OCI-LY3 (cell line): ENCODE measurements around the gene ATP9A.

Source experiments
- H2AFZ ChIP-seq: fragments of 200-600, 300-600 bp; shearing (Covaris generic); 2 replicates; pipeline ENCODE4 v1.6.0; 2014; ENCODE audit warnings: antibody characterized with exemption, low read depth, low read length
- H3K27ac ChIP-seq: fragments of 200-600, 300-600 bp; sonication (generic); 2 replicates; pipeline ENCODE4 v1.5.1; 2014; ENCODE audit warnings: mild to moderate bottlenecking, low read length, moderate library complexity, mixed read lengths
- H3K27me3 ChIP-seq: fragments of 200-600, 300-600 bp; sonication (generic); 2 replicates; pipeline ENCODE4 v1.6.1; 2014; ENCODE audit warnings: low read depth, low read length, mixed read lengths
- H3K36me3 ChIP-seq: fragments of 200-600, 300-600 bp; sonication (generic); replicated peaks from 2 replicates; pipeline ENCODE3; 2014; ENCODE audit warnings: low read depth, low read length, mixed read lengths
- H3K4me1 ChIP-seq: fragments of 300-600, 200-600 bp; sonication (generic); 2 replicates; pipeline ENCODE4 v1.6.1; 2014; ENCODE audit warnings: low read length, mixed read lengths
- H3K4me2 ChIP-seq: fragments of 200-600, 300-600 bp; sonication (generic); 2 replicates; pipeline ENCODE4 v1.6.1; 2014; ENCODE audit warnings: low read length, mixed read lengths
- H3K4me3 ChIP-seq: fragments of 300-600, 200-600 bp; sonication (generic); 2 replicates; pipeline ENCODE4 v1.5.1; 2014; ENCODE audit warnings: antibody characterized with exemption, mild to moderate bottlenecking, low read length, moderate library complexity
- H3K79me2 ChIP-seq: fragments of 300-600, 200-600 bp; shearing (Covaris generic); 2 replicates; pipeline ENCODE4 v1.6.1; 2014; ENCODE audit warnings: mild to moderate bottlenecking, low read length, mixed read lengths
- H3K9ac ChIP-seq: fragments of 300-600, 200-600 bp; shearing (Covaris generic); 2 replicates; pipeline ENCODE4 v1.6.0; 2014; ENCODE audit warnings: mild to moderate bottlenecking, low read length, moderate library complexity
- H3K9me3 ChIP-seq: fragments of 200-600, 300-600 bp; shearing (Covaris generic); 2 replicates; pipeline ENCODE4 v1.6.1; 2014; ENCODE audit warnings: low read length, mixed read lengths; ENCODE audit not compliant: insufficient read depth
- H4K20me1 ChIP-seq: fragments of 200-600, 300-600 bp; sonication (generic); 2 replicates; pipeline ENCODE4 v1.6.1; 2016; ENCODE audit warnings: low read length, mixed read lengths; ENCODE audit not compliant: insufficient read depth
- EZH2phosphoT487 ChIP-seq: fragments of 200-600 bp; shearing (Covaris generic); IDR thresholded peaks from 2 replicates; pipeline ENCODE4 v1.6.1; 2018; ENCODE audit warnings: antibody characterized with exemption, mixed run types, low read depth
- TF ChIP-seq, protein P1 (sequence below): fragments of 200-600, 300-600 bp; sonication (generic); IDR thresholded peaks from 2 replicates; pipeline ENCODE4 v1.5.1; 2014; ENCODE audit warnings: antibody characterized with exemption, low read length, low read depth

The ATP9A gene

DNA sequence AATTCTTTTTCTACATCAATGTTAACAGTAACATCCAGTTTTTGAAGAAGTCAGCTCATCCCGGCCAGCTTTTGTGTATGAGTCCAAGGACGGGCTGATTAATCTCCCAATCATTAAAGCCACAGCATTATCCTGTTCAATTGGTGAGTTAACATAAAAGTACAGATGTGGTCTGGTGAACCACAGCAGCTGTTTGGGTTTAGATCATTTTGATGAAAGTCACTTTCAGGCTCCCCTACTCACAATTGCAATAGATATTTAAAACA is 156.6 kb downstream of the ATP9A start:
- H3K4me2 ChIP-seq = no peak overlapping the region
- no peak overlapping the region for H3K4me3 ChIP-seq
- no peaks in the 10 kb centered on the region for H3K79me2 ChIP-seq
- no peaks in the 10 kb centered on the region for H3K27me3 ChIP-seq
- H4K20me1 ChIP-seq = no peaks in the 10 kb centered on the region
- no peak overlapping the region for H3K27ac ChIP-seq
- peaks cover 59% of the 10 kb centered on the region for H3K4me1 ChIP-seq
- H3K9ac ChIP-seq = no peak overlapping the region
- H3K36me3 ChIP-seq = no peaks in the 10 kb centered on the region
- H2AFZ ChIP-seq = no peak overlapping the region
- H3K9me3 ChIP-seq = no peaks in the 10 kb centered on the region
- no peak for TF ChIP-seq EZH2phosphoT487

- Histone ChIP-seq H2AFZ (peak overlapping the region; percentile 65), H3K36me3 (no peaks in the 10 kb centered on the region), H3K4me1 (peaks cover 63% of the 10 kb centered on the region), H4K20me1 (no peaks in the 10 kb centered on the region), H3K9ac (peak overlapping the region; percentile 44; the same call in 1 of the 2 replicates), H3K4me2 (peak overlapping the region; percentile 81), H3K27me3 (no peaks in the 10 kb centered on the region), H3K27ac (peak overlapping the region; percentile 3; the same call in 1 of the 2 replicates), H3K79me2 (no peaks in the 10 kb centered on the region), H3K9me3 (no peaks in the 10 kb centered on the region), H3K4me3 (peak overlapping the region; percentile 60)
- TF ChIP-seq, protein P1, sequence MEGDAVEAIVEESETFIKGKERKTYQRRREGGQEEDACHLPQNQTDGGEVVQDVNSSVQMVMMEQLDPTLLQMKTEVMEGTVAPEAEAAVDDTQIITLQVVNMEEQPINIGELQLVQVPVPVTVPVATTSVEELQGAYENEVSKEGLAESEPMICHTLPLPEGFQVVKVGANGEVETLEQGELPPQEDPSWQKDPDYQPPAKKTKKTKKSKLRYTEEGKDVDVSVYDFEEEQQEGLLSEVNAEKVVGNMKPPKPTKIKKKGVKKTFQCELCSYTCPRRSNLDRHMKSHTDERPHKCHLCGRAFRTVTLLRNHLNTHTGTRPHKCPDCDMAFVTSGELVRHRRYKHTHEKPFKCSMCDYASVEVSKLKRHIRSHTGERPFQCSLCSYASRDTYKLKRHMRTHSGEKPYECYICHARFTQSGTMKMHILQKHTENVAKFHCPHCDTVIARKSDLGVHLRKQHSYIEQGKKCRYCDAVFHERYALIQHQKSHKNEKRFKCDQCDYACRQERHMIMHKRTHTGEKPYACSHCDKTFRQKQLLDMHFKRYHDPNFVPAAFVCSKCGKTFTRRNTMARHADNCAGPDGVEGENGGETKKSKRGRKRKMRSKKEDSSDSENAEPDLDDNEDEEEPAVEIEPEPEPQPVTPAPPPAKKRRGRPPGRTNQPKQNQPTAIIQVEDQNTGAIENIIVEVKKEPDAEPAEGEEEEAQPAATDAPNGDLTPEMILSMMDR = no peak
- no peak for TF ChIP-seq EZH2phosphoT487
Measured at GRCh38 chr20:51610761-51611624, 157.2 kb downstream of the ATP9A start.

- no peak for TF ChIP-seq EZH2phosphoT487
- TF ChIP-seq, protein P1 = no peak
Measured at GRCh38 chr20:51610111-51610510, 158.1 kb downstream of the ATP9A start.

DNA sequence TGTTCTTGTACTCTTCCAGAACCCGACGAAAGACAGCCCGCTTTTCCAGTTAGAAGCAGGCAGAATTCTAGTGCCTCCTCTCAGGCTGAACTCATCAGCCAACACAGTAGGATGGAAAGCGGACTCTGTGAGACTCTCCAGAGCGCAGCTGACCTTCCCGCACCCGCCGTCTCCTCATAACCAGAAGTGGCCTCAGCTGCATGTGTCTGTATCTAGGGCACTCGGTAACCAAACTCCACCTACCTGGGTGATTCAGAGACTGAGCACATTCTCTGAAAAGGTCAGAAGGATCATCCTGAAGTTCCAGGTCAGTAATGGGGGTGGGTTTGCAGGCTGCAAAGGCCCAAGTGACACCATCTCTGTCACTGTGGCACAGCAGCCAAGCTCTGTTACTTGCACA is 158.9 kb downstream of the ATP9A start:
- no peaks in the 10 kb centered on the region for H3K9me3 ChIP-seq
- H2AFZ ChIP-seq = no peak overlapping the region
- TF ChIP-seq, protein P1 = no peak
- TF ChIP-seq EZH2phosphoT487 = no peak
- 0 out of 2 replicates have a peak overlapping the region, but pooled peaks have one; percentile 66 for H3K4me3 ChIP-seq
- H3K27ac ChIP-seq = peak overlapping the region; percentile 0; the same call in 1 of the 2 replicates
- H4K20me1 ChIP-seq = no peaks in the 10 kb centered on the region
- H3K4me1 ChIP-seq = peaks cover 70% of the 10 kb centered on the region
- peak overlapping the region; percentile 81 for H3K4me2 ChIP-seq
- H3K36me3 ChIP-seq = no peaks in the 10 kb centered on the region
- H3K79me2 ChIP-seq = no peaks in the 10 kb centered on the region
- peak overlapping the region; percentile 17 for H3K9ac ChIP-seq
- no peaks in the 10 kb centered on the region for H3K27me3 ChIP-seq

More at GRCh38 chr20:51610111-51610510, 158.1 kb downstream of the ATP9A start:
- Histone ChIP-seq H3K4me3 (peak overlapping the region; percentile 60), H3K9ac (peak overlapping the region; percentile 44), H3K79me2 (no peaks in the 10 kb centered on the region), H2AFZ (peak overlapping the region; percentile 65), H3K36me3 (no peaks in the 10 kb centered on the region), H3K4me2 (peak overlapping the region; percentile 81), H3K27ac (peak overlapping the region; percentile 3; the same call in 1 of the 2 replicates), H3K27me3 (no peaks in the 10 kb centered on the region), H4K20me1 (no peaks in the 10 kb centered on the region), H3K4me1 (peaks cover 68% of the 10 kb centered on the region), H3K9me3 (no peaks in the 10 kb centered on the region)
